ENCODE results near the gene SPATA17.

Gene SPATA17

GRCh38 chr1:217776693-217777092 lies 145.5 kb downstream of the SPATA17 start:
- H3K4me3 ChIP-seq (ENCODE audit: low read length) = no peak overlapping the region
- DNase-seq (ENCODE audit: low read depth) = no peak
- no peak for TF ChIP-seq CTCF (IDR thresholded peaks at IDR 0.05; ENCODE audit: insufficient read depth, low read depth, low read length, missing control alignments)

- DNase-seq (ENCODE audit: low read depth) = no peak
- TF ChIP-seq CTCF (IDR thresholded peaks at IDR 0.05; ENCODE audit: insufficient read depth, low read depth, low read length, missing control alignments) = no peak
- no peak overlapping the region for H3K4me3 ChIP-seq (ENCODE audit: low read length)
These were observed 149.9 kb downstream of the SPATA17 start for GRCh38 chr1:217781056-217781455.

GRCh38 chr1:217791091-217791490 lies 159.9 kb downstream of the SPATA17 start:
- no peak for DNase-seq (ENCODE audit: low read depth)
- TF ChIP-seq CTCF (IDR thresholded peaks at IDR 0.05; ENCODE audit: insufficient read depth, low read depth, low read length, missing control alignments) = no peak
- no peak overlapping the region for H3K4me3 ChIP-seq (ENCODE audit: low read length)

GRCh38 chr1:217805792-217806191 lies 174.6 kb downstream of the SPATA17 start:
- H3K4me3 ChIP-seq (ENCODE audit: low read length) = no peak overlapping the region
- DNase-seq (ENCODE audit: low read depth) = no peak
- TF ChIP-seq CTCF (IDR thresholded peaks at IDR 0.05; ENCODE audit: insufficient read depth, low read depth, low read length, missing control alignments) = no peak

- no peak overlapping the region for H3K4me3 ChIP-seq (ENCODE audit: low read length)
- no peak for TF ChIP-seq CTCF (IDR thresholded peaks at IDR 0.05; ENCODE audit: insufficient read depth, low read depth, low read length, missing control alignments)
- DNase-seq (ENCODE audit: low read depth) = no peak
These were observed 181.0 kb downstream of the SPATA17 start for GRCh38 chr1:217812175-217812574.

GRCh38 chr1:217813031-217813430 lies 181.9 kb downstream of the SPATA17 start:
- H3K4me3 ChIP-seq (ENCODE audit: low read length) = no peak overlapping the region
- no peak for DNase-seq (ENCODE audit: low read depth)
- no peak for TF ChIP-seq CTCF (IDR thresholded peaks at IDR 0.05; ENCODE audit: insufficient read depth, low read depth, low read length, missing control alignments)

GRCh38 chr1:217837691-217838090 lies 206.5 kb downstream of the SPATA17 start:
- TF ChIP-seq CTCF (IDR thresholded peaks at IDR 0.05; ENCODE audit: insufficient read depth, low read depth, low read length, missing control alignments) = no peak
- no peak for DNase-seq (ENCODE audit: low read depth)
- H3K4me3 ChIP-seq (ENCODE audit: low read length) = no peak overlapping the region

Data from epithelial cell of esophagus (primary cell).